Fibroblast of pulmonary artery (primary cell): ENCODE measurements around the gene IRF8.

Experiments used
- DNase-seq: peaks from one replicate; pipeline ENCODE4 v3.0.0-alpha.2; 2010; ENCODE audit warnings: low read depth
- H3K4me3 ChIP-seq: replicated peaks from 2 replicates; pipeline ENCODE4 v1.5.1; 2011; ENCODE audit warnings: low read depth, mild to moderate bottlenecking, control low read depth, low read length, moderate library complexity
- CTCF ChIP-seq: IDR thresholded peaks from 2 replicates; pipeline ENCODE4 v1.5.1; 2011; ENCODE audit warnings: mild to moderate bottlenecking, control low read depth, low read length, inconsistent platforms; ENCODE audit errors: missing control alignments

The IRF8 gene

GRCh38 chr16:85884808-85885463, 14.0 kb upstream of the IRF8 start:
- no peak for TF ChIP-seq CTCF
- H3K4me3 ChIP-seq: no peak overlapping the region
- DNase-seq: no peak

GRCh38 chr16:85885537-85885936, 13.4 kb upstream of the IRF8 start:
- H3K4me3 ChIP-seq: no peak overlapping the region
- no peak for DNase-seq
- no peak for TF ChIP-seq CTCF

GRCh38 chr16:85888405-85889331, 10.3 kb upstream of the IRF8 start:
- TF ChIP-seq CTCF: no peak
- H3K4me3 ChIP-seq: no peak overlapping the region
- peak; percentile 90 for DNase-seq

- DNase-seq: no peak
- H3K4me3 ChIP-seq: no peak overlapping the region
- no peak for TF ChIP-seq CTCF
Measured at GRCh38 chr16:85891033-85891775, 7.8 kb upstream of the IRF8 start.

GRCh38 chr16:85891776-85892166, 7.2 kb upstream of the IRF8 start:
- no peak for TF ChIP-seq CTCF
- H3K4me3 ChIP-seq: no peak overlapping the region
- DNase-seq: no peak

- DNase-seq: no peak
- H3K4me3 ChIP-seq: no peak overlapping the region
- TF ChIP-seq CTCF: no peak
Measured at GRCh38 chr16:85892760-85893159, 6.2 kb upstream of the IRF8 start.
